ENCODE measurements around the gene PRUNE2. TPM values are rescaled to one million over a fixed set of nuclear protein-coding genes. Genes with fewer than 3 reads are reported as not detected.
"Not testable (repeated sequence)": the region's sequence is repeated elsewhere in the genome, so short reads cannot be mapped to it uniquely, and the experiment has no call there.

The PRUNE2 gene
- total RNA-seq, 4 donors from 2014 or later = 15.6 to 37.8 (median 26.1) TPM

GRCh38 chr9:76756941-76757673, 148.8 kb downstream of the PRUNE2 start:
- no peaks in the 10 kb centered on the region for H3K36me3 ChIP-seq
- no peaks in the 10 kb centered on the region for H3K4me1 ChIP-seq
- DNase-seq = no peak
- no peak for TF ChIP-seq POLR2A (IDR thresholded peaks at IDR 0.05)
- no peak for TF ChIP-seq CTCF (IDR thresholded peaks at IDR 0.05)
- H3K9me3 ChIP-seq = no peaks in the 10 kb centered on the region
- H3K27me3 ChIP-seq = no peaks in the 10 kb centered on the region
- H3K27ac ChIP-seq = no peak overlapping the region
- H3K4me3 ChIP-seq = no peak overlapping the region

GRCh38 chr9:76756268-76756640, 149.7 kb downstream of the PRUNE2 start:
- H3K36me3 ChIP-seq = no peaks in the 10 kb centered on the region
- no peak overlapping the region for H3K4me3 ChIP-seq
- peak in 2 of 3 donors; percentile 71 to 73 for DNase-seq
- TF ChIP-seq POLR2A (IDR thresholded peaks at IDR 0.05) (no peak), CTCF (IDR thresholded peaks at IDR 0.05) (peak in 4 of 6 experiments; percentile 6 to 62 (median 56))
- no peaks in the 10 kb centered on the region for H3K4me1 ChIP-seq
- no peaks in the 10 kb centered on the region for H3K27me3 ChIP-seq
- H3K27ac ChIP-seq = no peak overlapping the region
- no peaks in the 10 kb centered on the region for H3K9me3 ChIP-seq

GRCh38 chr9:76751001-76751400, 154.9 kb downstream of the PRUNE2 start:
- no peak overlapping the region for H3K4me3 ChIP-seq
- H3K9me3 ChIP-seq = no peaks in the 10 kb centered on the region
- TF ChIP-seq CTCF (IDR thresholded peaks at IDR 0.05) (no peak), POLR2A (IDR thresholded peaks at IDR 0.05) (no peak)
- no peaks in the 10 kb centered on the region for H3K4me1 ChIP-seq
- H3K36me3 ChIP-seq = no peaks in the 10 kb centered on the region
- no peaks in the 10 kb centered on the region for H3K27me3 ChIP-seq
- DNase-seq = no peak
- no peak overlapping the region for H3K27ac ChIP-seq

- Histone ChIP-seq H3K4me3 (no peak overlapping the region), H3K27me3 (no peaks in the 10 kb centered on the region), H3K9me3 (no peaks in the 10 kb centered on the region), H3K4me1 (no peaks in the 10 kb centered on the region), H3K36me3 (no peaks in the 10 kb centered on the region), H3K27ac (no peak overlapping the region)
- TF ChIP-seq POLR2A (IDR thresholded peaks at IDR 0.05) (no peak), CTCF (IDR thresholded peaks at IDR 0.05) (no peak)
- DNase-seq = no peak
Measured at GRCh38 chr9:76744336-76744735, 161.6 kb downstream of the PRUNE2 start.

GRCh38 chr9:76743931-76744330, 162.0 kb downstream of the PRUNE2 start:
- Histone ChIP-seq H3K36me3 (no peaks in the 10 kb centered on the region), H3K4me1 (no peaks in the 10 kb centered on the region), H3K27me3 (no peaks in the 10 kb centered on the region), H3K27ac (no peak overlapping the region), H3K9me3 (no peaks in the 10 kb centered on the region), H3K4me3 (no peak overlapping the region)
- no peak for DNase-seq
- TF ChIP-seq CTCF (IDR thresholded peaks at IDR 0.05) (no peak), POLR2A (IDR thresholded peaks at IDR 0.05) (no peak)

- H3K27ac ChIP-seq, H3K27me3 ChIP-seq, H3K36me3 ChIP-seq, H3K4me1 ChIP-seq, H3K4me3 ChIP-seq, H3K9me3 ChIP-seq, DNase-seq: not testable (repeated sequence)
Measured at GRCh38 chr9:76742890-76743289, 163.0 kb downstream of the PRUNE2 start.

Data from Peyer's patch (tissue), 4 donors.